HFF-Myc (cell line): ENCODE measurements around the gene MAP3K19.
A peak's percentile ranks its signal among the peaks of the same experiment; 100 is the strongest.

Experiments used
- DNase-seq: peaks from one replicate; pipeline ENCODE4 v3.0.0-alpha.2; 2011; ENCODE audit warnings: low read depth; ENCODE audit errors: extremely low read depth
- H3K4me3 ChIP-seq: replicated peaks from 2 replicates; pipeline ENCODE4 v1.5.1; 2011; ENCODE audit warnings: low read depth, mild to moderate bottlenecking, control low read depth, low read length
- TF ChIP-seq, protein P1 (sequence below): IDR thresholded peaks from 2 replicates; pipeline ENCODE4 v1.5.1; 2012; ENCODE audit warnings: mild to moderate bottlenecking, low read depth, low read length, control low read depth; ENCODE audit errors: missing control alignments

The MAP3K19 gene

DNA sequence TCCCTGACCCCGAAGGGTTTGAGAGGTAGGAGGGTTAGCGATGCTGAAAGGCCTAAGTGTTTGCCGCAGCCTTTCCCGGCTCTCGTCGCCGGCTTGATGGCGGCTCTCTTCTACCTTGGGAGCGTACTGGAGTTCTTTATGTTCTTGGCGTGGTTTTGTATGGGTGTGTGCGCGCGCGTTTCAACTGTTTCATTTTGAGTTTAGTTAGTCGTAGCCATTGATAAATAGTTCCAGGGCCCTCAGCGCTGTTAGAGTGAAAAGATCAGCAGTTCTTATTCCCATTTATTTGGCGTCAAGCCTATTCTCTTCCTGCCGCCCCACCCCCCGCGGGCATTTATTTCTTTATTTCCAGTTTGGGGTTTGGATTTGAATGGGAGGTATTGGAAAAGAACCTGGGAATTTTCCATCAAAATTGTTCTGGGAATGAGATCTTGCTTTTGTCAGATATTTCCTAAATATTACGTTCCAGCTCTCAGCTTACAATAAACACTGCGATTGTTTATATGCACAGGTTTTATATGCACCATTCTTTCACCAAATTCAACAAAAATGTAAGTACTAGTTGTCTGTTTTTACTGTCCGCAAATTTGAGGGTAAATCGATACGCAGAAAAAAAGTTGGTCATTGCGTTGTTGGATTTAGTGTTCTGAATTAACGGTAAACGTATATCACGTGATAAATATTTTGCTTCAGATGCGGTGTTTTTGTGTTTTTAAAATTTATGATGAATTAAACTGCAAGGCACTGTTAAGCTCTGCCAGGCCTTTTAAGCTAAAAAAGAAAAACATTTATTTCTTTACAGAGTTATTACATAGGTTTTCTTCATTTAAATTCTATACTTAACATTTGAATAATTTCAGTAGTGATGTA is 127.7 kb downstream of the MAP3K19 start:
- TF ChIP-seq, protein P1, sequence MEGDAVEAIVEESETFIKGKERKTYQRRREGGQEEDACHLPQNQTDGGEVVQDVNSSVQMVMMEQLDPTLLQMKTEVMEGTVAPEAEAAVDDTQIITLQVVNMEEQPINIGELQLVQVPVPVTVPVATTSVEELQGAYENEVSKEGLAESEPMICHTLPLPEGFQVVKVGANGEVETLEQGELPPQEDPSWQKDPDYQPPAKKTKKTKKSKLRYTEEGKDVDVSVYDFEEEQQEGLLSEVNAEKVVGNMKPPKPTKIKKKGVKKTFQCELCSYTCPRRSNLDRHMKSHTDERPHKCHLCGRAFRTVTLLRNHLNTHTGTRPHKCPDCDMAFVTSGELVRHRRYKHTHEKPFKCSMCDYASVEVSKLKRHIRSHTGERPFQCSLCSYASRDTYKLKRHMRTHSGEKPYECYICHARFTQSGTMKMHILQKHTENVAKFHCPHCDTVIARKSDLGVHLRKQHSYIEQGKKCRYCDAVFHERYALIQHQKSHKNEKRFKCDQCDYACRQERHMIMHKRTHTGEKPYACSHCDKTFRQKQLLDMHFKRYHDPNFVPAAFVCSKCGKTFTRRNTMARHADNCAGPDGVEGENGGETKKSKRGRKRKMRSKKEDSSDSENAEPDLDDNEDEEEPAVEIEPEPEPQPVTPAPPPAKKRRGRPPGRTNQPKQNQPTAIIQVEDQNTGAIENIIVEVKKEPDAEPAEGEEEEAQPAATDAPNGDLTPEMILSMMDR: no peak
- H3K4me3 ChIP-seq: peak overlapping the region; percentile 97
- no peak for DNase-seq

DNA sequence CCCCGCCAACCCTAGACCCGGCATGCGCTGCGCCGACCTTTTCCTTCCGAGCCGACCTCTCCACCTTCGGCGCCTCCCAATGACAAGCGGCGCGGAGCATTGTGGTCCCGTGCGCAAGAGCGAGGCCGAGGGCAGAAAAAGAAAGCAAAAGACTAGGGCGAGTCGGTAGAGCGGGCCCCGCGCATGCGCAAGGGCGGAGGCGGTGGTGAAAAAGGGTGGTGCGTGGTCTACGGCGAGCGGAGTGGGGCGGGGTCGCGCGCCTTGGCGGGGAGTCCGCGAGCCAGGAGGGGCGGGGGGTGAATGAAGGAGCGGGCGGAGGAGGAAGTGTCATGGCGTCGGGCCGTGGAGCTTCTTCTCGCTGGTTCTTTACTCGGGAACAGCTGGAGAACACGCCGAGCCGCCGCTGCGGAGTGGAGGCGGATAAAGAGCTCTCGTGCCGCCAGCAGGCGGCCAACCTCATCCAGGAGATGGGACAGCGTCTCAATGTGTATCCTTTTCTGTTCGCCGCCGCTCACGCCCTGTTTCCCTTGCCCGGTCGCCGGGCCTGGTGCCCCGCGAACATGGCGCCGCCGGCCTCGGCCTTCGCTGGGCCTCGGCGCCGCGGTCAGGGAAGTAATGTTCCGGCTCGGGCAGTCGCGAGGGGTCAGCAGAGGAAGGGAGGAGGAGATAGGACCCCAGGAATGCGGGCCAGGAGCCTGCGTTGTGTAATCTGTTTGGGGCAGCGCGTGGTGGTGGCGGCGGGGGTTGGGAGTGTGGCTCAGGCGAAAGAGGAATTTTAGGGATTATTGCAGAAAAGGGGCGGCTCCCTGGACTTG is 128.5 kb downstream of the MAP3K19 start, which contains the start of gene CCNT2:
CCNT2 (plus strand) TSS at position 297 of the 815 bp plus-strand sequence; CDS start at position 330, 33 bp downstream.
- TF ChIP-seq, protein P1: no peak
- peak within 1 kb of the TSS; percentile 97 for H3K4me3 ChIP-seq
- peak; percentile 96 for DNase-seq

DNA sequence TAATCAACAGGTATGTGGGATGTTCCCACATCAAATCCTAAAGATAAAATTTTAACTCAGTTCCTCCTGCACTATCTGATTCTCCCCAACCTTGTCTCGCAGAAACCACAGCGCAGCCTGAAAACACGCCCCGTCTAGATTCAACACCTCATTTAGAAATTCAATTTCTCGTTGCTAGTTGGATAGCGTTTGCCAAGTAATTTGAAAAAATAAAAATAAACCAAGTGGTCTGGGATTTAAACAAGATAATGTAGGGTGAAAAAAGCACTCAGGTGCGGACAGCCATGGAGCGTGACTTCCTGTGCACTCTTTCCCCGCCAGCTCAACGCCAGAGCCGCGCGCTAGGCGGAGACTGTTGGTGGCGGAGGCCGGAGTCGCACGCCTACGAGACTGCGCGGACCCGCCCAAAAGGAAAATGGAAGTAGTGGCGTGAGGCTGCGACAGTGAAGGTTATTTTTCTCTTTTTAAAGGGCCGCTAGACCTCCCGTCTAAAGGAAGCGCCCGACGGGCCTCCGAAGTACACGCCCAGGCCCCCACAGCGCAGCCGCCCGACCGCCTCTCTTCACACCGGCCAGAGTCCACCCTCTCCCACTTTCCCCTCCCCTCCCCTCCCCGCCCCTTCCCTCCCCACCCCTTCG is 129.2 kb downstream of the MAP3K19 start:
- TF ChIP-seq, protein P1: peak; percentile 7
- peak overlapping the region; percentile 97 for H3K4me3 ChIP-seq
- peak; percentile 80 for DNase-seq

DNA sequence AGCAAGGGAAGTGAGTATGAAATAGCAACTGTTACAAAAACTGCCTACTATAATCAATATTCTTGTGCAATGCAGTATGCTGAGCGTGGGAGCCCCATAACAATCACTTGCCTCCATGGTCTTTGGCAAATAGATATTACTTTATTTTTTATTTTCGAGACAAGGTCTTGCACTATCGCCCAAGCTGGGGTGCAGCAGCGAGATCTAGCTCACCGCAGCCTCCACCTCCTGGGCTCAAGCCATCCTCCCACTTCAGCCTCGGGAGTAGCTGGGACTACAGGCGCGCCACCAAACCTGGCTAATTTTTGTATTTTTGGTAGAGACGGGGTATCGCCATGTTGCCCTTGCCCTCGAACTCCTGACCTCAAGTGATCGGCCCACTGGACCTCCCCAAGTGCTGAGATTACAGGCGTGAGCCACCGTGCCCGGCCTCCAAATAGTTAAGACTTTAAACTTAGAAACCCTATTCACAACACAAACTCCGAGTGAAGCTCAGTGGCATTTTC is 129.8 kb downstream of the MAP3K19 start:
- no peak for DNase-seq
- TF ChIP-seq, protein P1: no peak
- H3K4me3 ChIP-seq: peak overlapping the region; percentile 97
